GM08714 (cell line): ENCODE results near the gene SLC35E4.
A peak's percentile ranks its signal among the peaks of the same experiment; 100 is the strongest.
"Not testable (repeated sequence)": the region's sequence is repeated elsewhere in the genome, so short reads cannot be mapped to it uniquely, and the experiment has no call there.

Experiments
- H3K4me3 ChIP-seq: fragments of 200-500 bp; sonication (Bioruptor generic); 2 replicates; pipeline ENCODE4 v1.5.1; 2014; ENCODE audit warnings: mild to moderate bottlenecking, low read length, inconsistent platforms
- ZNF274 ChIP-seq: IDR thresholded peaks from 2 replicates; pipeline ENCODE4 v1.6.1; 2012; ENCODE audit warnings: mild to moderate bottlenecking, low read depth, low read length

SLC35E4 gene

GRCh38 chr22:30635273-30636225 is at the start of gene SLC35E4:
SLC35E4 (plus strand) TSS chr22:30635781; CDS start chr22:30636451, 670 bp downstream.
- no peak for TF ChIP-seq ZNF274

GRCh38 chr22:30586414-30586813 is 49.2 kb upstream of the SLC35E4 start:
- TF ChIP-seq ZNF274, result no peak
- H3K4me3 ChIP-seq, result no peak overlapping the region

More at GRCh38 chr22:30635273-30636225, at the start of gene SLC35E4:
- peak within 1 kb of the TSS; percentile 71 for H3K4me3 ChIP-seq

GRCh38 chr22:30591191-30591587 is 44.4 kb upstream of the SLC35E4 start:
- TF ChIP-seq ZNF274, result no peak
- peak overlapping the region; percentile 96 for H3K4me3 ChIP-seq

- peak within 1 kb of the TSS; percentile 96 for H3K4me3 ChIP-seq
- TF ChIP-seq ZNF274, result no peak
Observed at GRCh38 chr22:30591588-30592359, 43.8 kb upstream of the SLC35E4 start, which contains the start of gene PES1. PES1 (minus strand) TSS chr22:30591910; CDS start chr22:30591833, 77 bp downstream.

- not testable (repeated sequence) for H3K4me3 ChIP-seq
Observed at GRCh38 chr22:30592360-30592713, 43.2 kb upstream of the SLC35E4 start.

- no peak for TF ChIP-seq ZNF274
- no peak overlapping the region for H3K4me3 ChIP-seq
Observed at GRCh38 chr22:30596199-30596598, 39.4 kb upstream of the SLC35E4 start.

GRCh38 chr22:30596886-30597285 is 38.7 kb upstream of the SLC35E4 start:
- no peak for TF ChIP-seq ZNF274
- no peak overlapping the region for H3K4me3 ChIP-seq

- TF ChIP-seq ZNF274, result no peak
- no peak overlapping the region for H3K4me3 ChIP-seq
Observed at GRCh38 chr22:30598986-30599385, 36.6 kb upstream of the SLC35E4 start.

GRCh38 chr22:30600921-30601320 is 34.7 kb upstream of the SLC35E4 start:
- TF ChIP-seq ZNF274, result no peak
- no peak overlapping the region for H3K4me3 ChIP-seq

GRCh38 chr22:30601464-30601863 is 34.1 kb upstream of the SLC35E4 start:
- TF ChIP-seq ZNF274, result no peak
- no peak overlapping the region for H3K4me3 ChIP-seq

GRCh38 chr22:30602049-30602448 is 33.5 kb upstream of the SLC35E4 start:
- no peak for TF ChIP-seq ZNF274
- H3K4me3 ChIP-seq, result no peak overlapping the region

- no peak for TF ChIP-seq ZNF274
- H3K4me3 ChIP-seq, result no peak overlapping the region
Observed at GRCh38 chr22:30603801-30604200, 31.8 kb upstream of the SLC35E4 start.

GRCh38 chr22:30604723-30605122 is 30.9 kb upstream of the SLC35E4 start:
- H3K4me3 ChIP-seq, result no peak overlapping the region
- no peak for TF ChIP-seq ZNF274

GRCh38 chr22:30605449-30606110 is 30.0 kb upstream of the SLC35E4 start:
- TF ChIP-seq ZNF274, result no peak
- H3K4me3 ChIP-seq, result no peak overlapping the region; the same call in 1 of the 2 replicates
